MG63 (cell line): ENCODE results near the gene TFEC. TPM values are rescaled to one million over a fixed set of nuclear protein-coding genes. Genes with fewer than 3 reads are reported as not detected.
"Not testable (repeated sequence)": the region's sequence is repeated elsewhere in the genome, so short reads cannot be mapped to it uniquely, and the experiment has no call there.

ENCODE experiments used
- DNase-seq: peaks from one replicate; pipeline ENCODE4 v3.0.0-alpha.2; 2020
- H3K27me3 ChIP-seq: fragments of 250-450 bp; sonication (Bioruptor Pico); 2 replicates; pipeline ENCODE4 v1.5.1; 2020; ENCODE audit warnings: mild to moderate bottlenecking, moderate library complexity
- H3K36me3 ChIP-seq: fragments of 250-450 bp; sonication (Bioruptor Pico); 2 replicates; pipeline ENCODE4 v1.5.1; 2020; ENCODE audit warnings: mild to moderate bottlenecking, moderate library complexity
- H3K4me3 ChIP-seq: fragments of 250-450 bp; sonication (Bioruptor Pico); 2 replicates; pipeline ENCODE4 v1.5.1; 2020; ENCODE audit warnings: mild to moderate bottlenecking, moderate library complexity
- H3K9me3 ChIP-seq: fragments of 250-450 bp; sonication (Bioruptor Pico); 2 replicates; pipeline ENCODE4 v1.5.1; 2020; ENCODE audit warnings: mild to moderate bottlenecking, moderate library complexity
- total RNA-seq: library from RNA; depleted of rRNA; stranded (reverse); fragments of >200 nt; shearing (Covaris generic); gene quantifications from 2 replicates; pipeline ENCODE4 v1.2.3, GENCODE V29; 2014; ENCODE audit warnings: low replicate concordance; rRNA removed

TFEC gene, protein sequence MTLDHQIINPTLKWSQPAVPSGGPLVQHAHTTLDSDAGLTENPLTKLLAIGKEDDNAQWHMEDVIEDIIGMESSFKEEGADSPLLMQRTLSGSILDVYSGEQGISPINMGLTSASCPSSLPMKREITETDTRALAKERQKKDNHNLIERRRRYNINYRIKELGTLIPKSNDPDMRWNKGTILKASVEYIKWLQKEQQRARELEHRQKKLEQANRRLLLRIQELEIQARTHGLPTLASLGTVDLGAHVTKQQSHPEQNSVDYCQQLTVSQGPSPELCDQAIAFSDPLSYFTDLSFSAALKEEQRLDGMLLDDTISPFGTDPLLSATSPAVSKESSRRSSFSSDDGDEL
- total RNA-seq, result not detected in 2 replicates

DNA sequence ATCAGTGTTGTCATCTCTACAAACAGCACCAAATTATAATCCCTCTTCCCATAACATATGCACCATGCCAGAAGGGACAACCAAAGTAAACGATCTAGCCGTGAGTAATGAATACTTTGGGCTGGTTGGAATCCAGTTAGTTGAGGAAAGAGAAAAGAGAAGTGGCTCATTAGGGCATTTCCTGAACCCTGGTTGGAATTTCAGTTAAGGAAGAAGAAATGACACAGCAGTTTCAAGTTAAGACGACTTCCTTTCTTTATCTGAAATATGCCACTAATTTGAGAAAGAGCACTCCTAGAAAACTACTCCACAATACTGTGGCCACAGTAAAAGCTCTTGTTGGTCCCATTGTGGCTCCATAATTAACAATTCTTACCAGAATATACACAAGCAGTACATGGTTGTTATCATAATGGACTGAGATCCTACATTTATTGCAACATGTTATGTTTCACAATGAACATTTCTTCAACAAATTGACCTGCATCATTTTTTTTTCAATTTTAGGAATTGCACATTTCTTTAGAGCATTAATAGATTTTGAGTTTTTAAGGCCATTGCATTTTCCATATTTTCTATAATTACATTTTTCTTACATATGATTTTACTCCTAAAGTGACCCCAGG lies at the start of gene TFEC:
TSS of gene TFEC (minus strand) at position 113 of the 626 bp plus-strand sequence. CDS start 46,322 bp downstream, outside the sequence.
- DNase-seq, result no peak
- Histone ChIP-seq H3K4me3 (no peak within 1 kb of the TSS), H3K36me3 (no peaks in the 10 kb centered on the region), H3K9me3 (no peaks in the 10 kb centered on the region), H3K27me3 (no peaks in the 10 kb centered on the region)

GRCh38 chr7:116075351-116076145 lies 45.0 kb upstream of the TFEC start:
- no peak for DNase-seq
- Histone ChIP-seq H3K4me3 (no peak overlapping the region), H3K27me3 (no peaks in the 10 kb centered on the region), H3K36me3 (no peaks in the 10 kb centered on the region), H3K9me3 (no peaks in the 10 kb centered on the region)

GRCh38 chr7:116071629-116072028 lies 41.1 kb upstream of the TFEC start:
- H3K9me3 ChIP-seq, result no peaks in the 10 kb centered on the region
- no peaks in the 10 kb centered on the region for H3K36me3 ChIP-seq

GRCh38 chr7:116064179-116064578 lies 33.6 kb upstream of the TFEC start:
- Histone ChIP-seq H3K4me3 (no peak overlapping the region), H3K36me3 (no peaks in the 10 kb centered on the region), H3K9me3 (no peaks in the 10 kb centered on the region), H3K27me3 (no peaks in the 10 kb centered on the region)
- no peak for DNase-seq

More at GRCh38 chr7:116071629-116072028, 41.1 kb upstream of the TFEC start:
- DNase-seq, result no peak
- no peak overlapping the region for H3K4me3 ChIP-seq
- H3K27me3 ChIP-seq, result no peaks in the 10 kb centered on the region

DNA sequence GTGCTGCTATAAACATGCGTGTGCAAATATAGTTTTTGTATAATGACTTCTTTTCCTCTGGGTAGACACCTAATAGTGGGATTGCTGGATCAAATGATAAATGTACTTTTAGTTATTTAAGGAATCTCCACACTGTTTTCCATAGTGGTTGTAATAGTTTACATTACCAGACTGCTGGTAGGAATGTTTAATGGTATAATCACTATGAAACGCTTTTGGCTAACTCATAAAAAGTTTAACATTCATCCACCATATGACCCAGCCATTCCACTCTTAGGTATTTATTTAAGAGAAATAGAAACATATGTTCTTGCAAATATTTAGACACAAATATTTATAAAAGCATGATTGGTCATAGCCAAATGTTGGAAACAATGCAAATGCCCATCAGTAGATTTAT lies 32.1 kb upstream of the TFEC start:
- Histone ChIP-seq H3K4me3 (no peak overlapping the region), H3K27me3 (no peaks in the 10 kb centered on the region), H3K36me3 (no peaks in the 10 kb centered on the region), H3K9me3 (no peaks in the 10 kb centered on the region)
- no peak for DNase-seq

- no peak for DNase-seq
- H3K4me3 ChIP-seq, result no peak overlapping the region
- no peaks in the 10 kb centered on the region for H3K36me3 ChIP-seq
Measured at GRCh38 chr7:116052006-116052405, 21.4 kb upstream of the TFEC start.

GRCh38 chr7:116047261-116047660 lies 16.7 kb upstream of the TFEC start:
- not testable (repeated sequence) for H3K36me3 ChIP-seq, H3K4me3 ChIP-seq, H3K9me3 ChIP-seq, DNase-seq, H3K27me3 ChIP-seq

More at GRCh38 chr7:116052006-116052405, 21.4 kb upstream of the TFEC start:
- no peaks in the 10 kb centered on the region for H3K9me3 ChIP-seq
- H3K27me3 ChIP-seq, result no peaks in the 10 kb centered on the region

DNA sequence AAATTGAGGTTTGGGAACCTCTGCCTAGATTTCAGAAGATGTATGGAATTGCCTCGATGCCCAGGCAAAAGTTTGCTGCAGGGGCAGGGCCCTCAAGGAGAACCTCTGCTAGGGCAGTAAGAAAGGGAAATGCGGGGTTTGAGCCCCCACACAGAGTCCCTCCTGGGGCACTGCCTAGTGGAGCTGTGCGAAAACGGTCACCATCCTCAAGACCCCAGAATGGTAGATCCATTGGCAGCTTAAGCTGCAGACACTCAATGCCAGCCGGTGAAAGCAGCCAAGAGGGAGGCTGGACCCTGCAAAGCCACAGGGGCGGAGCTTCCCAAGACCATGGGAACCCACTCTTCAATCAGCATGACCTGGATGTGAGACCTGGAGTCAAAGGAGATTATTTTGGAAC lies 15.0 kb upstream of the TFEC start:
- H3K9me3 ChIP-seq, result no peaks in the 10 kb centered on the region
- H3K36me3 ChIP-seq, result no peaks in the 10 kb centered on the region
- no peak overlapping the region for H3K4me3 ChIP-seq
- no peak for DNase-seq
- no peaks in the 10 kb centered on the region for H3K27me3 ChIP-seq

GRCh38 chr7:116041615-116042014 lies 11.1 kb upstream of the TFEC start:
- DNase-seq, result no peak
- H3K36me3 ChIP-seq, result no peaks in the 10 kb centered on the region
- H3K9me3 ChIP-seq, result no peaks in the 10 kb centered on the region
- H3K4me3 ChIP-seq, result no peak overlapping the region
- H3K27me3 ChIP-seq, result no peaks in the 10 kb centered on the region

DNA sequence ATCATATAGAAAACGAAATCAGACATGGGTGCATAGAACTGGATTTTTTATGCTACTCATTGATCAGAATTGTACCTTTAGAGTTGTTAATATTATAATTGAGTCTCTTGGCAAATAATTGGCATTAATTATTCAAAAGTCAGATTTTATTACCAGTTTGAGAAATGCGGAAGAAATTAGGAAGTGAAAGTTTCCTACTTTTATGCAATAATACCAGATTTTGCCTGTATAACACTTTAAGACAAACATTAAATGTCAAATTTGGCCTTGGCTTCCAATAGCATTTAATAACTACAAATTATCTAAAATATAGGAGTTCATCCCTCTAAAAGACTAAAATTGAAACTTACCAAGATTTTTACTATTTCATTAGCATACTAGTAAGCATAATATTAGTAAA lies 6.8 kb upstream of the TFEC start:
- no peak for DNase-seq
- no peak overlapping the region for H3K4me3 ChIP-seq

GRCh38 chr7:116034411-116034810 lies 3.8 kb upstream of the TFEC start:
- Histone ChIP-seq H3K9me3 (no peaks in the 10 kb centered on the region), H3K4me3 (no peak overlapping the region), H3K36me3 (no peaks in the 10 kb centered on the region), H3K27me3 (no peaks in the 10 kb centered on the region)
- no peak for DNase-seq

More for the DNA sequence above, 6.8 kb upstream of the TFEC start:
- no peaks in the 10 kb centered on the region for H3K9me3 ChIP-seq
- no peaks in the 10 kb centered on the region for H3K36me3 ChIP-seq
- H3K27me3 ChIP-seq, result no peaks in the 10 kb centered on the region

- Histone ChIP-seq H3K9me3 (no peaks in the 10 kb centered on the region), H3K27me3 (no peaks in the 10 kb centered on the region), H3K36me3 (no peaks in the 10 kb centered on the region), H3K4me3 (no peak overlapping the region)
- DNase-seq, result no peak
Measured at GRCh38 chr7:116032886-116033285, 2.3 kb upstream of the TFEC start.

- Histone ChIP-seq H3K9me3 (no peaks in the 10 kb centered on the region), H3K4me3 (no peak overlapping the region), H3K36me3 (no peaks in the 10 kb centered on the region), H3K27me3 (no peaks in the 10 kb centered on the region)
- DNase-seq, result no peak
Measured at GRCh38 chr7:116028787-116029186, 1.8 kb downstream of the TFEC start.

GRCh38 chr7:116027786-116028185 lies 2.8 kb downstream of the TFEC start:
- no peak for DNase-seq
- Histone ChIP-seq H3K9me3 (no peaks in the 10 kb centered on the region), H3K4me3 (no peak overlapping the region), H3K36me3 (no peaks in the 10 kb centered on the region), H3K27me3 (no peaks in the 10 kb centered on the region)

- H3K36me3 ChIP-seq, result no peaks in the 10 kb centered on the region
- no peaks in the 10 kb centered on the region for H3K9me3 ChIP-seq
- no peaks in the 10 kb centered on the region for H3K27me3 ChIP-seq
- no peak overlapping the region for H3K4me3 ChIP-seq
- DNase-seq, result no peak
Measured at GRCh38 chr7:116024826-116025809, 5.4 kb downstream of the TFEC start.

DNA sequence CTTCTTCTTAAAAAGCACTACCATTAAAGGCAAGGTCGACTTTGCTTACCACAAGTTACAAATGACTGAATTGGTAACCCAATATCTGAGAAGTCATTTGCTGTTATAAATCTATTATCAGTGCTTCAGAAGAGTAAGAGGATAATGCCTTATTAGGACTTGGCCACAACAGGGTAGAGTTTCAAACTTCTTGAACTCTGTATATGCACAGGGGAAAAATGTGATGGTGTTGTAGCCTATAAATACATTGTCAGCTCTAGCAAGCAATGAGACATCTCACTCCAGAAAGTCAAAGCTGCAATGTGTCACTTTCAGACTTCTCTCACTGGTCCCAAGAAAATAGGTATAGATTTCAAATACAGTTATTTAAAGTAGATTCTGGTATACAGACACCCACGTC lies 9.3 kb downstream of the TFEC start:
- no peaks in the 10 kb centered on the region for H3K9me3 ChIP-seq
- no peak for DNase-seq
- H3K36me3 ChIP-seq, result no peaks in the 10 kb centered on the region

More for the DNA sequence above, 9.3 kb downstream of the TFEC start:
- H3K27me3 ChIP-seq, result no peaks in the 10 kb centered on the region
- no peak overlapping the region for H3K4me3 ChIP-seq
